Measurements from ENCODE around the gene OR2T10.
"Not testable (repeated sequence)": the region's sequence is repeated elsewhere in the genome, so short reads cannot be mapped to it uniquely, and the experiment has no call there.

OR2T10 gene

DNA sequence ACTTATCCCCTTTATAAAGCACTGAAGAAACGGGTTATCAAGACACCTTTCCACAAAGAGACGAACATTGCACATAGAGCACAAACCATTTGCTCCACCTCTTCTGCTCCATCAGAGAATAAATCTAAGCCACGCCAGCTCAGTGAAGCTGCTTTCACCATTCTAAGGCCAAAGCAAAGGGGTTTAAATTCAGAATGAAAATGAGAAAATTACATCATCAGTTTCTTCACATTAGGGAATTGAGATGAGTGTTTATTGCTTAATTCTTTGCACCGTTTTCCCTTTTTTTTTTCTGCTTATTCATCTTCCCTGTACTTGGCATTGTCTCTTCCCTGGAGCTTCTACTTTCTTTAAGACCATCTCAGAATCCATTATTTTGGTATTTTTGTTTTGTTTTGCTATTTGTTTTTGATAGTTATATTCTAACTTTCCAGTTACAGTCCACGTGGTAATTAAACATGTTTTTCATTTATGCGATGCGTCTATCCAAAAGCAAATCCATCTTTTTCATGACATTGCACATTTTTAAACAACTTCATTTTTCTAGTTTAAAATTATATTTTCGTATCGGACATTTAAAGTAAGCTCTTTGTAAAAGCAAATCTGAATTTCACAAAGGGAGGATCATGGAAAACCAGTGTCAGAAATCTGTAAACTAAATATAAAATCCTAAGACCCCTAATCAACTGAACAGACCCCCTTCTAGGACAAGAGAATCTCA, 21.1 kb downstream of the OR2T10 start:
- no peaks in the 10 kb centered on the region for H3K4me1 Mint-ChIP-seq (ENCODE audit: low read depth in 2 of 2)
- no peak overlapping the region for H3K4me3 Mint-ChIP-seq
- H3K9me3 Mint-ChIP-seq: peaks cover 0 to 2% of the 10 kb centered on the region in 2 donors
- no peak overlapping the region for H3K27ac Mint-ChIP-seq
- DNase-seq (no peak), ATAC-seq (replicated peaks) (no peak)
- peaks cover 0 to 17% of the 10 kb centered on the region in 2 donors for H3K27me3 Mint-ChIP-seq
- no peaks in the 10 kb centered on the region for H3K36me3 Mint-ChIP-seq (ENCODE audit: insufficient read depth)

DNA sequence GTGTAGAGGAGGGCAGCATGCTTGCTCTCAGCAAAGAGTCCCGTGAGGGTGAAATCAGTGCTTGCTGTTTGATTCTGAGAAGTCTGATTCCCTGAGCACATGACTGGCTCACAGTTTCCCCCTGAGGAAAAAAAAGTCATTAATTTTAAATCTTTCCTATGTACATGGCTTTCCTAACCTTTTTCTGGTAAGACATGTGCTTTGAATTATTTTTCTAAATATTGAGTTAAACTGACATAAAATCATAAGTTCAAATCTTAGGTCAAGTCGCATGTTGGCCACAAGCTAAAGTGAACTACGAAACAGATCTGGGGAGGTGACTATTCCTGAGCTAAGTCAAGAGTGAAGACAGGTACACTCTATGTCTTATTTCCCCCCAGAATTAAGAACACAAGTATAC, 22.8 kb downstream of the OR2T10 start, which contains the start of gene OR2T34:
Gene OR2T34, minus strand, starts transcription at position 101 of the 400 bp plus-strand sequence. Its CDS starts 0 bp downstream, at position 101.
- ATAC-seq (replicated peaks); H3K36me3 Mint-ChIP-seq (ENCODE audit: insufficient read depth); H3K4me3 Mint-ChIP-seq; DNase-seq; H3K4me1 Mint-ChIP-seq (ENCODE audit: low read depth in 2 of 2); H3K9me3 Mint-ChIP-seq; H3K27ac Mint-ChIP-seq: not testable (repeated sequence)
- H3K27me3 Mint-ChIP-seq: peaks cover 0 to 17% of the 10 kb centered on the region in 2 donors

- H3K36me3 Mint-ChIP-seq (ENCODE audit: insufficient read depth); H3K27ac Mint-ChIP-seq; H3K4me1 Mint-ChIP-seq (ENCODE audit: low read depth in 2 of 2); ATAC-seq (replicated peaks); H3K4me3 Mint-ChIP-seq; DNase-seq; H3K9me3 Mint-ChIP-seq: not testable (repeated sequence)
- H3K27me3 Mint-ChIP-seq: peaks cover 5 to 22% of the 10 kb centered on the region in 2 donors
These were observed 23.6 kb downstream of the OR2T10 start for GRCh38 chr1:248573856-248574255.

GRCh38 chr1:248572049-248572448, 25.5 kb downstream of the OR2T10 start:
- peaks cover 7 to 16% of the 10 kb centered on the region in 2 donors for H3K27me3 Mint-ChIP-seq
- not testable (repeated sequence) for H3K36me3 Mint-ChIP-seq (ENCODE audit: insufficient read depth); H3K4me1 Mint-ChIP-seq (ENCODE audit: low read depth in 2 of 2); DNase-seq; H3K4me3 Mint-ChIP-seq; H3K27ac Mint-ChIP-seq; ATAC-seq (replicated peaks); H3K9me3 Mint-ChIP-seq

- DNase-seq, H3K4me3 Mint-ChIP-seq, H3K27ac Mint-ChIP-seq: not testable (repeated sequence)
These were observed 26.7 kb downstream of the OR2T10 start for GRCh38 chr1:248570811-248571210.

DNA sequence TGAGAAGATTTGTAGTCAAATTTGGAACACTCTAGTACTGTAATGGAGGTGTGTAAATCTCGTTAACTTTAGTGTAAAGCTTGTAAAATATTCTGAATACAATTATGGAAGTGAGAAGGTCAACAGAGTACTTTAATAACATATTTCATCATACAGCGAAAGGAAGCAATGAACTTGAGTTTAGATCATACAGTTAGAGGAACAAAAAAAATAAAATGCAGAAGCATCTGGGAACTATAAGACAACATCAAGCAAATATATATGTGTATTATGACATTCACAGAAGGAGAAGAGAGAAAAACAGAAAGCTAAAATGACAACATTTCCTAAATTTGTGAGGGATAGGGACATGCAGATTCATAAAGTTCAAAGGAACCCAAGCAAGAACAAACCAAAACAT, 28.5 kb downstream of the OR2T10 start:
- not testable (repeated sequence) for H3K36me3 Mint-ChIP-seq (ENCODE audit: insufficient read depth); DNase-seq; ATAC-seq (replicated peaks); H3K27me3 Mint-ChIP-seq; H3K9me3 Mint-ChIP-seq; H3K27ac Mint-ChIP-seq; H3K4me3 Mint-ChIP-seq; H3K4me1 Mint-ChIP-seq (ENCODE audit: low read depth in 2 of 2)

More at GRCh38 chr1:248570811-248571210, 26.7 kb downstream of the OR2T10 start:
- not testable (repeated sequence) for H3K9me3 Mint-ChIP-seq; ATAC-seq (replicated peaks); H3K36me3 Mint-ChIP-seq (ENCODE audit: insufficient read depth); H3K4me1 Mint-ChIP-seq (ENCODE audit: low read depth in 2 of 2)
- H3K27me3 Mint-ChIP-seq: peaks cover 7 to 13% of the 10 kb centered on the region in 2 donors

DNA sequence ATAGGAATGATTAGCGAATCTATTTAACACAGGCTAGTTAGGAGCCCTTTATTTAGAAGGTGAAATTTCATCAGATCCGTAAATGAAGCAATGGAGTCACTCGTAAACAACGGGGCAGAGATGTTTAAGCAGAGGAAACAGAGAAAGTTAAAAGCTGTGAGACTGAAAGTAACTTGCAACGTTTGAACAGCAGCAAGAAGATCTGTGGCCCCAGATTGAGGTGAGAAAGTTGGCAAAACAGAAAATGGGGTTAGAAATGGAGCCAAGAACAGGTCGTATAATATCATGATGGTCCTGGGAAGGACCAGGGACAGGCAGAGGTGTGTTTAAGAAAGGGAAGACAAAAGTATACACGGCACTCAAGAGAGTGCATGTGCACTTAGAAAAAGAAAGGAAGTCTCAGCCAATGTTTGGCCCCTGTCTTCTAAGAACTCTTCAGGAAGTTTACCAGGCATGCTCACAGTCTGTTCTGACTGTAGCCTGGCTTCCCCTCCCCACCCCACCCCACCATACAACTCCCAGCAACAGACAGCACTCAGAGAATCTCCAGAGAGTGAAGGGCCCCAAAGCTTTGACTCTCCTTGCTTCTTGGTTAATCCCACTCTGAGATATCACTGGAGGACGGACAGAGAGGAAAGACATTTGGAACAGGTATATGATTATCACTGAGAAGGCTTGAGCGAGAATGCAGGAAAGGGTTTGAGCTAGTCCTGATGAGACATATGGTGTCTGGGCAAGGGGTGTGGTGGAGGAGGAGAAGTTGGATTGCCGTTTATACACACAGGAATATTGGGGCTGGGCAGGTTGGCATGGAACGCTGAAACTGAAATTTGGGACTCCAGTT, 31.7 kb downstream of the OR2T10 start:
- H3K4me1 Mint-ChIP-seq (ENCODE audit: low read depth in 2 of 2); H3K36me3 Mint-ChIP-seq (ENCODE audit: insufficient read depth); DNase-seq; H3K27me3 Mint-ChIP-seq; H3K9me3 Mint-ChIP-seq: not testable (repeated sequence)
- peak overlapping the region; percentile 1 to 73 for H3K4me3 Mint-ChIP-seq
- H3K27ac Mint-ChIP-seq: peak overlapping the region in 1 of 2 donors; percentile 82
- peak; percentile 46 for ATAC-seq (replicated peaks)

- not testable (repeated sequence) for ATAC-seq (replicated peaks); H3K36me3 Mint-ChIP-seq (ENCODE audit: insufficient read depth); H3K4me1 Mint-ChIP-seq (ENCODE audit: low read depth in 2 of 2); H3K27ac Mint-ChIP-seq; DNase-seq; H3K4me3 Mint-ChIP-seq; H3K27me3 Mint-ChIP-seq; H3K9me3 Mint-ChIP-seq
These were observed 34.8 kb downstream of the OR2T10 start, which contains the start of gene OR2T29 for GRCh38 chr1:248562672-248563071. Gene OR2T29 (minus strand): TSS chr1:248562772. CDS start chr1:248559491, 3,281 bp downstream.

GRCh38 chr1:248551027-248551426, 46.5 kb downstream of the OR2T10 start:
- not testable (repeated sequence) for H3K9me3 Mint-ChIP-seq; H3K27ac Mint-ChIP-seq; H3K27me3 Mint-ChIP-seq; ATAC-seq (replicated peaks); H3K4me3 Mint-ChIP-seq; DNase-seq; H3K4me1 Mint-ChIP-seq (ENCODE audit: low read depth in 2 of 2); H3K36me3 Mint-ChIP-seq (ENCODE audit: insufficient read depth)

GRCh38 chr1:248547383-248547782, 50.1 kb downstream of the OR2T10 start:
- H3K27me3 Mint-ChIP-seq; H3K4me1 Mint-ChIP-seq (ENCODE audit: low read depth in 2 of 2); H3K27ac Mint-ChIP-seq; ATAC-seq (replicated peaks); H3K36me3 Mint-ChIP-seq (ENCODE audit: insufficient read depth); H3K4me3 Mint-ChIP-seq; H3K9me3 Mint-ChIP-seq; DNase-seq: not testable (repeated sequence)

Data from effector memory CD8-positive, alpha-beta T cell (primary cell).